Measurements from ENCODE around the gene ETV3.
"Not testable (repeated sequence)": the region's sequence is repeated elsewhere in the genome, so short reads cannot be mapped to it uniquely, and the experiment has no call there.

ETV3 gene

DNA sequence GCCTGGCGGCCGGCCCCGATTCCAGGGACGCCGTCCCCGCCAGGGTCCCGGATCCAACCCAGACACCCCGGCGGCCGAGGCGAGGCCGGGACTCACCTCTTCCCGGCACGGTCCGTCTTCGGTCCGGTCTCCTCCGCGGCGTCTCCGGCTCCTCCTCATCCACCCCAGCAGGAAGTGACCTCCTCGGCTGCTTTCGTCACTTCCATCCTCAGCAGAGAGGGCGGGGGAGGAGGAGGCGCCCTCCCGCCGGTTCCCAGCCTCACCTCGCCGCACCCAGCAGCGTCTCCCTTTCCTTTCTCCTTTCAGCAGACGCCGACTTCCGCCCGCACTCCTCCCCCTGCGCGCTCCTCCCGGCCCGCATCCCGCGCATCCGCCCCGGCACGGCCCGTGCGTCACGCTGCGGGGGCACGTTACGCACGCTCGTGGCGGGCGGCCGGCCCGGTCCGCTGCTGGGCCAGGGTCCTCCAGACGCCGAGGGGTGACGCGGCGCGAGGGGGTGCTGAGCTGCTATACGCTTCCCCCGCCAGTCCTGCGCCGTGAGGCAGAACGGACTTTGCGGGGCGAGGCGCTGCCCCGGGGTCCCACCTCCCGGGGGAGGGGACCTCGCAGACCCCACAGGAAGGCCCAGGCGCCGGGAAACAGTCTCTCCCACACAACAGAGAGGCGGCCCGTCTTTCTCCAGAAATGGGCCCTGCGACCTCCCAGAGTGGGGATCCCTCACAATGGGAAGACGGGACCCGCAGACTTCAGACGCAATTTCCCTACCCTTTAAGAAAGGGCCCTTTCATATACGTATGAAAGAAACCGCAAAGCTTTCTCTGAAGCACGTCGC is at the start of gene ETV3:
ETV3 (minus strand) TSS at position 176 of the 832 bp plus-strand sequence. CDS start 2,043 bp downstream, outside the sequence.
- peak; percentile 91 for DNase-seq

DNA sequence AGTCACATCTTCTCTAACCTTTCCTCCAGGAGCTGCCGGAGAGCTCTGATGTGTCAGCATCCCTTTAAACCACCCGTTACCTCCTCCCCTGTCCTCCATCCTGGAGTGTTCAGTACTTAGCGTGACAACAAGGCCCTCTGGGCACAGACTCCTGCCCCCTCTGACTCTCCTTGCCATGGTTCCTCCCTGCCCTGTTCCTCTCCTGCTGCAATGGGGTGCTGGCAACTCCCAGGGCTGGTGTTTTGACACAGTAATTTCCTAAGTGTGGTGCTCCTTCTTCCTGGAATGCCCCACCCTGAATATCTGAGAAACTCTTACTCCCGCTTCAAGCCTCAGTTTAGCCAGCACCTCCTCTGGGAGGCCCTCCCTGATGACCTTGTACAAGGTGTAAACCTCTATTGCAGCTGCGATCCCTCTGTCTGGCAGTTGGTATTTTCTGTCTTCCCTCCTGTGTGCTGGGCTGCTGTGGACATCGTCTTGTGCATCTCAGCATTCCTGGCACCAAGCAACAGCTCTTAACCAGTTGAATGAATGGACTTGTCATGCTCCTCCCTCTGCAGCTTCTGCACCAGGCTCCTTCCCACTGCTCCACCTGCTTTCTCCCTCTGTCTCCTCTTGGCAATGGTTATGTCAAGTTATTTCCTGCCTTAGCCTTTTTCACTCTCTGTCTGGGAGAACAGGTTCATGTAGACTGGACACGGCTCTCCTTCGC is 48.2 kb upstream of the ETV3 start:
- DNase-seq, result no peak

DNA sequence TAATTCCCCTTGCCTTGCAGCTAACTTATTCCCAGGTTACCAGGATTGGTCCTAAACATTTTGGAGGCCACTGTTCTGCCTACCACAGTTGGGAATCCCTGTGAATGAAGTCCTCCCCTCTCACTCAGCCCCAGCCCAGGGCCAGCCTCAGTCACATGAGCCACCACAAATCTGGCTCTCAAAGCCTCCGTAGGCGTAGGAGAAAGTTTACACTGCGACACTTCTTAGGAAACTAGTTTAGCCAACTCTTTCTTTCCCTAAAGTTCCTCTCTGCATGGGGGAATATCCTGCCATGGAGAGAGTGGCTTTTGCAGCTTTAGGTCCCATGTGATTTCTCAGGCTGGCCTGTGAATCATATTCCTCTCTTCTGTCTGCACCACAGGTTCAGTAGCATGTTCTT is 45.7 kb upstream of the ETV3 start:
- no peak for DNase-seq

DNA sequence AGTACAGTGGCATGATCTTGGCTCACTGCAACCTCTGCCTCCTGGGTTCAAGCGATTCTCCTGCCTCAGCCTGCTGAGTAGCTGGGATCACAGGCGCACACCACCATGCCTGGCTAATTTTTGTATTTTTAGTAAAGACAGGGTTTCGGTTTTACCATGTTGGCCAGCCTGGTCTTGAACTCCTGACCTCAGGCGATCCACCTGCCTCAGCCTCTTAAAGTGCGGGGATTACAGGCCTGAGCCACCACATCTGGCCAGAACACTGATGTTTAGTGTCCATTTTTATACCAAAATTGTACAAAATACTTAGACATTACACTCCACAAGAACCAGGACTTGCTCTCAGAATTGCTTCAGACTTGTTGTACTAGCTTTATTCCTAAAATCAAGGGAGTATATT is 44.2 kb upstream of the ETV3 start:
- DNase-seq, result not testable (repeated sequence)

DNA sequence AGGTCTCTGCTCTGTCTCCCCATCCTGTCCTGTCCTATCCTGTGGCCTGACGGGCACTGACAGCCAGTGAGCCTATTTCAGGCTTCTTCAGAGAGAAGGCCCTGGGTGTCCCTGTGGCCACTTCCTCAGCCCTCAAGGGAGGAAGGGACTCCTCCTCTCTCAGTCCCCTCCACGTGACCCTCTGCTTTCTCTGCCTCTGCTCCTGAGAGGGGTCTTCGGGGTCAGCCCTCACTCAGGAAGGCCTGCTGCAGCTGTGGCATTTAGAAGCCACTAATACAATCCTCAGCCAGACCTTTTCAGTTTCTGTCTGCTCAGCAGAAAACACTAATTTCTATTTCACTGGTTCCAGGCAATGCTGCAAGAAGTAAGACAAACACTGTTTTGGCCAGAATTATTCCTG is 43.6 kb upstream of the ETV3 start:
- DNase-seq, result no peak

DNA sequence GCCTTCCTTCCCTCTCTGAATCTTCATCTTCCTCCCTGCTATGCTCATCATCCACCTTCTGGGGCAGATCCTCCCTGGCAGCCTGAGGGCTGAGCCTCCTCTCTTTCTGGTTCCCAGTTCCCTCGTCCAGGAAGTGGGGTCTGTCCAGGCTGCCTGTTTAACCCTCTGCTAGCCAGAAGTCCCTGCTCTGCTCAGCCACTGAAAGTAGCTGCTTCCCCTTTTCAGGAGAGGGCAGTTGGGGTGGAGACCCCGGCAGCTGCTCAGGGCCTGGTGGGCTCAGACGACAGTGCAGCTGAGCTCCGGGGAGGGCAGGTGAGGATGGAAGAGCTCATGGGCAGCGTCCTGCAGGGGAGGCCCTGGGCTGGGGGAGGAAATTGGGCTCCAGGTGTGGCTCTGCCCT is 43.1 kb upstream of the ETV3 start:
- no peak for DNase-seq

DNA sequence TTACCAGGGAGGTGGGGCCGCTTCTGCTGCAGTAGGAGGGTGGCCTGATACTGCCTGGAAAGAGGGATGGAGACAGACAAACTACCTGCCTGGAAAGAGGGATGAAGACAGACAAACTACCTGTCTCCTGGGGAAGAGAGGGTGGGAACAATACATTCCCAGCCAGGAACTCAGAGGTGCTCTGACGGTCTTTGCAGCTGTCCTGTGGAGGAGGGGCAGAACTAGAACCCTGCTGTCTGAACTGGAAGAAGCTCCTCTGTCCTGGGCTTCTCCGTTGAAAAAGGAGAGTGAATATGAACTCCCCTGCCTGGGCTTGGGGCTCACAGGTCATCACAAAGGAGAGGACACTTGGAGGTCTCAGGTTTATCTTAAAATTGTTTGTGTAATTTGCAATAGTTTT is 40.3 kb upstream of the ETV3 start:
- no peak for DNase-seq

DNA sequence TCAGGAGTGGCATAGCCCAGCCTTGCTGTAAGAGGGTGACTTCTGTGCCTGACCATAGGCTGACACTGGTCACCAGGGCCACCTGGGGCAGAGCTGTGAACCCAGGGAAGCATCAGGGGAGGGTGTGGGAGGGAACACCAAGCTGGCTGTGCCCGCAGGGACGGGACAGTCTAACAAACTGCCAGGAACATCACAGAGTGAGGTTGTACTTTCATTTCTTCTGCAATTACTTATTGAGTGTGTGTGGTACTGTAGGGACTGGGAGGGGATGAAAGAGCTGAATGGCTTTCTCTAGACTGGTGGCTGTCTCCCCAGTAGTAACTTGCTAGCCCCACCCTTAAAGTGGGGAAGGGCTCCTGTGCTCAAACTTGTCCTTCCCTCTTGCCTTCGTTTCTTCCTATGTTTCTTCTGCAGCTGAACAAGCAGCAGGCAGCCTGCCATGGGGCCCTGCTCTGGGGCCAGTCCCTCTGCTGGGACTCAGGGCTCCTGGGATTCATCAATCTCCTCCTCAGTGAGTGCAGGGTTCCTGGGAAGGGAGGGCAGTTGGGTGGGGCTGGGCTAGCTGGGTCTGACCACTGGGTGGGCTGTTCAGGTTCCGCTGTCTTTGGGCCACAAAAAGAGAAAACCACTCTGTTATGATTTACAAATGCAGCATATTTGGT is 39.7 kb upstream of the ETV3 start:
- no peak for DNase-seq

DNA sequence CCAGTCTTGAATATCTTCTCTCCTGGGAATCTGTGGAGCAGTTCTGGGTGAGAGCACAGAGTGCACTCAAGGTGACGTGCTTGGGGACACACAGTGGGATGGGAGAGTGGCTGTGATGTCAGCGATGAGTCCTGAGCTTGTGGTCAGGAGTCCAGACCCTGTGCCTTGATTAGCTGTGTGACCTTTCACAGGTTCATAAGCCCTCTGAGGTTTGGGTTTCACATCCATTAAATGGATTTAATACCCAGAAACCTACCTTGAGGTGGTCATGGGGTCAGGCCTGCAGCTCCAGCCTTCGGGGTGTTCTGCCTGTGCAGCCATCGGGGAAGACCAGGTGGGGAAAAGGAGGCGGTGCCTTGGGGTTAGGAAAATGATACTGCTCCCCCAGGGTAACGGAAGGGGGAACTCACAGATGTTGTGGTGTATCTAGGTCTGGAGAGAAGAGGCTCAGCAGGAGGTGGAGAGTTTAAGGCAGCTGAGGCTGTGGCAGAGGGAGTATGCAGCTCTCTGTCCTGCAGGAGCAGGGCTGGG is 38.5 kb upstream of the ETV3 start:
- DNase-seq, result no peak

DNA sequence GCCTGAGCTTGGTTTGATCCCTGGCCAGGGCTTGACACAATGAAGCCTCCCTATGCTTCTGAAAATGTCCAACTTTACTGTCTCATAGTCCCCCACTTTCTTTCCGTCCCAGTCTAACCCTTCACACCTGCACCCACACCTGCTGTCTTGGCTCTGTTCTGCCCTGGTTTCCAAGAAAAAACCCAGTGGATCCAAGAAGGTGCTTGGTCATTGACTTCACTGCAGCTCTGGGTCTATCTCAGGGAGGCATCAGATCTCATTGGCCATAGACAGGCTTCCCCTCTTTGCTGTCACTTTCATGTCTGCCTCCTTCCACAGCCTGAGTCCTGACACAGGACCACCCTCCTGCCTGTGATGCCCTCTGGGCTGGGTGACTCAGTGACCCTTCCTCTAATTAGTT is 37.8 kb upstream of the ETV3 start:
- no peak for DNase-seq

DNA sequence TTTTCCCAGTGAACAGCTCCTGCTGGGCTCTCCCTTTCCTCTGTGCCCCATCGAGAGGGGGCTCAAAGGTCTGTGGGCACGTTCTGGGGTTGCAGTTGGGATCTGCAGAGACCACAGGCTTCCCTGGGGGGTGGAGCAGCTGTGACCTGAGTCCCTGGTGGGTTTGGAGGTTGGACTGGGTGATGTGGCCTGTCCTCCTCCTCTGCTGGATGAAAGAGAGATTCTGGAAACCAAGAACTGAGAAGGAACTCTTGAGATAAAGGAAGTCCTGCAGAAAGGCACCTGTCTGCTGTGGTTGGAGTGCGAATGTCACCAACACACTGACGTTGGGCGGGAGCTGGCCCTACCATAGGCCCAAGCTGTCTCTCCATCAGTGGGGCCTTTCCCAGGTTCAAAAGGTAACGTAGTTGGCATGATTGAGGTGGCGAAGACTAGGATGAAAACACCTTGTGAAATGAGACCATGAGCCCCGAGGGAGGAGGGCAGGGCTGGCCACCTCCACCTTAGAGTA is 35.8 kb upstream of the ETV3 start:
- no peak for DNase-seq

DNA sequence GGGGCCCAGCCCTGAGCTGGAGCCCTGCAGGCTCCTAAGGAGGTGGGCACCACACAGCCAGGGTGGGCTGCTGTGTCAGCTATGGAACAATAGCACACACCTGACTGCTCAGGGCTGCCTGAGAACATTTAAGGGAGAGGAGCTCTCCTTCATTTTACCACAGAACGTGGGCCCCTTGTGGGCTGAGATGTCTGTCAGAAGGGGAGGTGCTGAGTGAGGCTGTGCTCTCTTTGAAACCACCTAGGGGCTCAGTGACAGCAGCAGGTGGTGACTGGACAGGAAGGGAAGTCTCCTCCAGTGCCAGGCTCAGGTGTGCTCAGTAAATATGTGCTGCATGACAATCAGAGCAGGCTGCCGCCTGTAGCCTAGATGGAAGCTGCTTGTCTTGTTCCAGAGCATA is 35.0 kb upstream of the ETV3 start:
- DNase-seq, result not testable (repeated sequence)

DNA sequence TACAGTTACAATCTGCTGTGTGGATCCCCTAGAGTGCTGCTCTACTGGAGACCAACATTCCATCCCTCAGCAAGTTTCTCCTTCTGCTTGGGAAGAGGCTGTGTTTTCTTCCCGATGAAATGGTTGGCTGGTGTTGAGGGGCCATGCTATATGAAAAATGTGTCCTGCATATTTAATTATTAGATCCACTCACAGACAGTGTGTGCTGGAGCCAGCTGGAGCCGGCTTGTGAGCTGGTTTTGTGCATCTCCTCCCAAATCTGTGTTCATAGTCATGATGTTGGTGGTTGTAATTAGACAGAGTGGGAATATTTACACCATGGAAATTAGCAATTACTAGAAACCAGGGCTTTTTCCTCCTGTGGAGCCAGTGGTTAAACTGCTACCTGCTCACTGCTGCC is 34.4 kb upstream of the ETV3 start:
- DNase-seq, result not testable (repeated sequence)

DNA sequence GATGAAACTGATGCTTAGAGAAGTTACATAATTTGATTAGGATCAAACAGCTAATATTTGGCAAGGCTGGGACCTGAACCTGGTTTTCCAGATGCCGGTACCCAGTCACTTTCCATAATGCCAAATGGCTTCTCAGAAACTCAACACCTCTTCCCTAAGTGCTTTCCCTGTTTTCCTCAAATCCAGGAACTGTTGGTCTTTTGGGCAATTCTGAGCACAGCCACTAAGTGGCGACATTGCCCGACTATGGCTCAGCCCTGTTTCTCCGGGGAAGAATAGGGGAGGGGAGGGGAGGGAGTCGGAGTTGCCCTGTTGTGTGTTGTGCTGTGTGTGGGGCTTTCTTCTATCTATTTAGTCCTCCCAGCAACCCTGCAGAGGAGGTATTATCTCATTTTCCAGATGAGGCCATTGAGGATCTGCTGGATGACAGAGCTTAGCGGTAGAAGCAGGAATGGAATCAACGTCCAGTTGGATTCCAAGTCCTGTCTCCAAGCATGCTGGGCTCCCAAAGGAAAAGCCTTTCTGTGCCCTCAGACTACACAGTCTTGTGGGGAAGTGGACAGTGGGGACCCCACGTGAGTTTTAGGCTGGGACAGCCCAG is 33.8 kb upstream of the ETV3 start:
- not testable (repeated sequence) for DNase-seq

DNA sequence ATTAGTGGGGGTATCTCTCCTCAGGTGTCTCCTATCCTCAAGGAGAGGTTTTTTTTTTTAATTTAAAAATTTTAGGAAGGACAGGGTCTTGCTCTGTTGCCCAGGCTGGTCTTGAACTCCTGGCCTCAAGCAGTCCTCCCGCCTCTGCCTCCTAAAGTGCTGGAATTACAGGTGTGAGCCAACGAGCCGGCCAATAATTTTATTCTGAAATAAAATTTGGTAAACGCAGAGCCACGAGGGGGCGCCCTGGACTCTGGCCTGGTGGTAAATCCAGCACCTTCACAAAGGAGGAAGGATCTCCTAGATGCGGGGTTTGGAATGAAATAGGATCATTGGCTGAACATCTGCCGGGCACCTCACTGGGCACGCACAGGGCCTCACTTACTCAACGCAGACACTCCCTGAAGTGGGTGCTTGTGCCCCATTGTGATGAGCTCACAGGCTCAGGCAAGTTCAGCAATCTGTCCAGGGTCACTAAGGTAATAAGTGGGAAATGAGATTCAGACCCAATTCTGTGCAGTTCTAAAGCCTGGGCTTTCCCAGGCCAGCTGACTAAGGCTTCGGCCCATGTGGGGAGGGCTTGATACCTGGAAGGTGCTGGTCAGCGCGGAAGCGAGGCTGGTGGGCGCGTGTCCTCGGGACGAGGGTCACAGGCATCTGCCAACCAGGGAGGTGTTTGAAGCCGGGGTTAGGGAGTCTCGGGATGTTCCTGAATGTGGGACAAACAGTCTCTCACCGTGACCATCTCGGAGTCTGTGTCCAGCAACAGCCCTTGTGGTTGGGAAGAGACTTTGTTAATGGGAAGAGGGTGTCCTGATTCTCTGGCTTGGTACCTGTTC is 32.7 kb upstream of the ETV3 start:
- DNase-seq, result peak; percentile 66

DNA sequence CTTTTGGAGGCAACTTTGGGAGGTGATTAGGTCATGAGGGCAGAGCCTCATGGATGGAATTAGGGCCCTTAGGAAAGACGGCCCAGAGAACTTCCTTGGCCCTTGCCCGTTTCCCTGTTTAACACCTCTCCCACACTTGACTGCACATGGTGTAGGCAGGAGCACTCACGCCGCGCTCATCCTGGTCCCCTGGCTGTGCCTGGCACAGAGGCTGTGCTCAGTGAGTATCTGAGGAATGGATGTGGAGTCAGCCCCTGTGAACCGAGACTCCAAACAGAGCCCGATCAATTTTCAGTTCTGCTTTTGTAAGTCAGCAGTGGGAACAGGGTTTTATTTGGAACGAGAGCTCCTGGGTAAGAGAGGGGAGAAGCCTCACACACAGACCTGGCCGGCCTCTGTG is 29.8 kb upstream of the ETV3 start:
- DNase-seq, result no peak

DNA sequence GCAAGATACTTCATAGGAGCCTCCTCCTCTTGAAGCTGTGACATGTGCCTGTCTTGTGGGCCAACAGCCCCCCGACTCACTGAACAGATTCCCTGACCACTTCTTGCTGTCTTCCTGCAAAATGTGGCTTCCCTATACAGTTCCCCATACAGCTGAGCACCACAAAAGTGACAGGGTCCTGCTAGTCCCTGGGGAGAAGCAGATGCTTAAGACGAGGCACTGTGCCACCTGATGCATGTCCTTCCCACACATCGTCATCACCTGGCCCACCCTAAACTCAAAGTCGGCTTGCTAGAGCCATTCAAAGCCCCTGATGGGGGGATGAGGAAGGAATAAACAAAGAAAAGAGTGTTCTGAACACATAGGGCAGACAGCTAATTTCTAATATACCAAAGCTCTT is 29.2 kb upstream of the ETV3 start:
- no peak for DNase-seq

DNA sequence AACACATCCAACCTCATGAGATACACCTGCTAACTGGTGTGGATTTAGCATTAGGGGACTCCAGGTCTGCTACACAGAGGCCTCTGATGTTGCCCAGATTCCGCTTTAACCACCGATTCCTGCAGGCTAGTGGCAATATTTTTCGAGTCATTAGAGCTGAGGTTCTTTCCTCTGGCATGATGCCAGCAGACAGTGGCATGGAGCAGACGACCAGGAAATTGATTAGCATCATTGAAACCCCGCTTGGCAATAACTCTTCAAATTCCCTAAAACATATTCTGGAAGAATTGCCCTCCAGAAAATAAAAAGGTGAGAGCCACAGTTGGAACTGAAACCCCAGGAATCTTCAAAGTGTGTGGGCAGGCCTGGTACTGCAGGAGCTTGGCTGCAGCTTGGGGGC is 28.4 kb upstream of the ETV3 start:
- DNase-seq, result no peak

DNA sequence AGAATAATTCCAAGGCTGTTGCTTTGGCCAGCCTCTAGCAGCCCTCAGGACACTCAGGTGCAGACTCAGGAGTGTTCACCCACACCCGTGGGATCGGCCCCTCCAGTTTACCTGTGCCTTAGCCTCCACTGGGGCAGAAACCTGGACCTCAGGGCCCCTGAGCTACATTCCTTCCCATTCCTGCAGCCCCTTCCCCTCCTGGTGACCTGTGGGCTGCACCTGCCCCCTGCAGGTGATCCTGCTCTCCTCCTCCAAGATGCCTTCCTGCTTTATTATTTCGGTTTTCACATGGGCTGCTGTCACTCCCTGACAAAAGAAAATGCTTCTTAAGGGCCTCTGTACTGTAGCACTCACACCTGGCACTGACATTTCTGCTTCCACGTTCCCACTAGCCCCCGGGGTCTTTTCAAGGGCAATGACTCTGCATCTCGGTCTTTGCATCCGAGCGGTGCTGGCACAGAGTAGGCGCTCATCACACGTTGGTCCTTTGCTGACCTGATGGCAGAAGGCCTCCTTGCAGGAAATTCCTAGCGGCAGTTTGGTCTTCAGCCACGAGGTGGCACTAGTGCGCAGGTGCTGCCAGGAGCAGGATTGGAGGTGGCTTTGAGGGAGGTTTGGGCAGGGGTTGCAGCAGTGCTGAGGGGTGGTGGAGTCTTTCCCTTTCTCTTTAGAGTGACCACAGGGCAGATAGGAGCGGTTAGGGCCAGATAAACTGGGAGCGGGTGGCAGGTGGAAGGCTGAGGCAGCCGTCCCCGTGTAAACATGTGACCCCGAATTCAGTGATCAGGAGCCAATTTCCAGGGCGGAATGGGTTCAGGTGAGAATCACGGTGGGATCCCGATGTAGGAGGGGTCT is 25.3 kb upstream of the ETV3 start:
- peak; percentile 94 for DNase-seq

DNA sequence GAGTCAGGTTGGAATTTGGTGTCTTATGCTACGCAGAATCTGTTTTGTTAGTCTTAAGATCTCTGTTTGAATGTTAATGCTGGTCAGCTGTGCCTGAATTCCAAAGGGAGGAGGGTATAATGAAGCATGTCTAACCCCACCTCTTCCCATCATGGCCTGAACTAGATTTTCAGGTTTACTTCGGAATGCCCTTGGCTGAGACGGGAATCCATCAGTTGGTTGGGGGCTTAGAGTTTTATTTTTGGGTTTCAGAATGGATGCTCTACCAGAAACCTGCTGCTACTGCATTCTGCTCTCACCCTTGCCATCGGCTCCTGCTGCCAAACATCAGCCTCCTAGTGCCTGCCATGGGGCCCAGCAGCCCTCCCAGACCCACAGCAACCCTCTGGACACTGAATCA is 24.1 kb upstream of the ETV3 start:
- no peak for DNase-seq

DNA sequence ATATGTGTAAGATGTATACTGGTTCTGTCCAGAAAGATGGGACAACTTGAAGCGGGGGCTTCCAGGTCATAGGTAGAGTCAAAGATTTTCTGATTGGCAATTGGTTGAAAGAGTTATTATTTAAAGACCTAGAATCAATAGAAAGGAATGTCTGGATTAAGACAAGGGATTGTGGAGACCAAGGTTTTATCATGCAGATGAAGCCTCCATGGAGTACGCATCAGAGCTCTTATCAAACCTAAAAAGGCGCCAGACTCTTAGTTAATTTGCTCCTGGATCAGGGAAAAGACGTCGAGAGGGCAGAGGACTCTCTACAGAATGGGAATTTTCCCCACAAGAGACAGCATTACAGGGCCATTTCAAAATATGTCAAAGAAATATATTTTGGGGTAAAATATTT is 23.7 kb upstream of the ETV3 start:
- DNase-seq, result no peak
